ENCODE results near the gene IL4I1.

Gene IL4I1

DNA sequence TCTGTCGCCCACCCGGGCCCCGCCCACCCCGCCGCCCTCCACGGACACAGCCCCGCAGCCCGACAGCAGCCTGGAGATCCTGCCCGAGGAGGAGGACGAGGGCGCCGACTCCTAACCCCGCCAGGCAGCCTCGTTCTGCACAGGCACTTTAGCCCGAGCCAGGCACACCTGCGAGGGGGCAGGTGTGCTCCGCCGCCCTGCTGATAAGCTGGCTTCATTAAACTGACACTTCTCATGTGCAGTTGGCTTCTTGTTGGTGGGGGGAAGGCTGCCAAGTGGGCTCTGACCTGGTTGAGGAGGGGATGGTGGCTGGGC is 8.2 kb downstream of the IL4I1 start:
- no peak for TF ChIP-seq CTCF (IDR thresholded peaks at IDR 0.05; ENCODE audit: low read depth, low read length, missing control alignments)
- no peak for DNase-seq (ENCODE audit: low read depth)
- H3K4me3 ChIP-seq (ENCODE audit: low read depth, low read length), result no peak overlapping the region; the same call in 1 of the 2 replicates

DNA sequence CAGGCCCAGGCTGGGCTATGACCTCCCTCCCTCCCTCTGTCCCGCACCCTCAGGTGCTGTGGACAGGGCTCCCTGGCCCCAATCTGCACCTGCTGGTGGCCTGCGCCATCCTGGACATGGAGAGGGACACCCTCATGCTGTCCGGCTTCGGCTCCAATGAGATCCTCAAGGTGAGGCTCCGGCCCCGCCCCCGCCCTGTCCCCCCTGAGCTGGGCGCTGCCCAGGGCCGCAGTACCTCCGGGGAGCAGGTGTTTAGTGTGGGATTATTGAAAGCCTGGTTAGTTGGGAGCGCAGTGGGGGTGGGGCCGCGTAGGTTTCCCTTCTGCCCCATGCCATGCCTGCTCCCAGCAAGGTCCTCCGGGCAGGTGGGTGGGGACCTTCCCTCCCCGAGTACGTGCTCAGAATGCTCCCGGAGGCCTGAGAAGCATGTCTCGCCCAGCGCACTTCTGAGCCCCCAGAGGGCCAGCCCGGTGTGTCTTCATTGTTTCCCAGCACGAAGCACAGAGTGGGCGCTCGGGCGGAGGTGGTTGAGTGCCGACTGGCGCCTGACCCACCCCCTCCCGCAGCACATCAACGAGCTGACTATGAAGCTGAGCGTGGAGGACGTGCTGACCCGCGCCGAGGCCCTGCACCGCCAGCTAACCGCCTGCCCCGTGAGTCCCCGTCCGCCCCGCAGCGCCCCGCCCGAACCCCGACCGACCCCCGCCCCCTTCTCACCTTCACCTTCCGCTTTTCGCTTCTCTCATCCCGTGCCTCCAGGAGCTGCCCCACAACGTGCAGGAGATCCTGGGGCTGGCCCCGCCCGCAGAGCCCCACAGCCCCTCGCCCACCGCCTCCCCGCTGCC is 8.8 kb downstream of the IL4I1 start:
- TF ChIP-seq CTCF (IDR thresholded peaks at IDR 0.05; ENCODE audit: low read depth, low read length, missing control alignments), result no peak
- no peak for DNase-seq (ENCODE audit: low read depth)
- H3K4me3 ChIP-seq (ENCODE audit: low read depth, low read length), result no peak overlapping the region

GRCh38 chr19:49887037-49887664 is 9.5 kb downstream of the IL4I1 start:
- no peak for TF ChIP-seq CTCF (IDR thresholded peaks at IDR 0.05; ENCODE audit: low read depth, low read length, missing control alignments)
- H3K4me3 ChIP-seq (ENCODE audit: low read depth, low read length), result no peak overlapping the region
- no peak for DNase-seq (ENCODE audit: low read depth)

- no peak overlapping the region for H3K4me3 ChIP-seq (ENCODE audit: low read depth, low read length)
- TF ChIP-seq CTCF (IDR thresholded peaks at IDR 0.05; ENCODE audit: low read depth, low read length, missing control alignments), result no peak
- DNase-seq (ENCODE audit: low read depth), result no peak
Observed at GRCh38 chr19:49884760-49885159, 11.9 kb downstream of the IL4I1 start.

DNA sequence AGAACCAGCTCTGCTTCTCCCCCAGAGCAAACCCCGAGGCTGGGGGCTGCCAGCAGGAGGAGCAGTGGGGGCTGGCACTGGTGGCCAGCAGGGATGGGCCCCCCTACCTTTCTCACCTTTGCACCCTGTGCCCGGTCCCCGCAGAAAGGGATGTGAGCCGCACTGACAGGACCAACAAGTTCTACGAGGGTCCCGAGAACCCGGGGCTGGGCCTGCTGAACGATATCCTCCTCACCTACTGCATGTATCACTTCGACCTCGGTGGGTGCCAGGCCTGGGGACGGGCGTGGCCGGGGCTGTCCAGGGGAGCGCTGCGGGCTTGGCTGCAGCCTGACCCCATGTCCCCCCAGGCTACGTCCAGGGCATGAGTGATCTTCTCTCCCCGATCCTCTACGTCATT is 12.6 kb downstream of the IL4I1 start:
- no peak for DNase-seq (ENCODE audit: low read depth)
- no peak for TF ChIP-seq CTCF (IDR thresholded peaks at IDR 0.05; ENCODE audit: low read depth, low read length, missing control alignments)
- H3K4me3 ChIP-seq (ENCODE audit: low read depth, low read length), result no peak overlapping the region

DNA sequence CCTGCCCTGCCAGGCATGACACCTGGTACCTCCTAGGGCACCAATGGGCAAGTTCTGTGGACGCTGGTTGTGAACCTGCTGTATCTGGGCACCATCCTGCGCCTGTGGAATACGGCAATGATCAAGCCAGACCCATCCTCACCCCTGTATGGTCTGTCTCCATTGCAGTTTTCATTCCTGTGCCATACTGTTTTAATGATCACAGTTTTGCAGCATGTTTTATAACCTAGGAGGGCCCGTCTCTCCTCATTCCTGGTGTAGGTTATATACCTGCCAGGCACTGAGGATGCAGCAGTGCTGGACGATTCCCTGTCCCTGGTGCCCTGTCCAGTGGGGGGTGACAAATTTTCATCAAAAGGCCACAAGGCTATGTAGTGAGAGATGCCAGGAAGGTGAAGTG is 13.6 kb downstream of the IL4I1 start:
- no peak for TF ChIP-seq CTCF (IDR thresholded peaks at IDR 0.05; ENCODE audit: low read depth, low read length, missing control alignments)

DNA sequence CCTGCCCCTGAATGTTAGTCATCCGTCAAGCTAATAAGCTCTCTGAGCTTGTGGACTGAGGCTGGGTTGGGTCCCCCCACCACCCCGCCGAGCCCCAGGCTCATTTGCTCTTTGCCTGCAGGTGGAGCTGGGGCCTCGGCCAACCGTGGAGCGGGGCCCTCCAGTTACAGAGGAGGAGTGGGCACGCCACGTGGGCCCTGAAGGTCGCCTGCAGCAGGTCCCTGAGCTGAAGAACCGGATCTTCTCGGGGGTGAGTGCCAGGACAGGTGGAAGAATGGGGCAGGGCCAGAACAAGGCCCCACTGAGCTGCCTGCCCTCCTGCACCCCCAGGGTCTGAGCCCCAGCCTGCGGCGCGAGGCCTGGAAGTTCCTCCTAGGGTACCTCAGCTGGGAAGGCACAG is 14.0 kb downstream of the IL4I1 start:
- H3K4me3 ChIP-seq (ENCODE audit: low read depth, low read length), result no peak overlapping the region
- DNase-seq (ENCODE audit: low read depth), result no peak
- no peak for TF ChIP-seq CTCF (IDR thresholded peaks at IDR 0.05; ENCODE audit: low read depth, low read length, missing control alignments)

More for the DNA sequence above, 13.6 kb downstream of the IL4I1 start:
- DNase-seq (ENCODE audit: low read depth), result no peak
- no peak overlapping the region for H3K4me3 ChIP-seq (ENCODE audit: low read depth, low read length)
